ENCODE results near the gene GNG12. TPM values are rescaled to one million over a fixed set of nuclear protein-coding genes. Genes with fewer than 3 reads are reported as not detected.

GNG12 gene
- total RNA-seq, 1 experiment from 2014 or later, result 12.5 TPM

DNA sequence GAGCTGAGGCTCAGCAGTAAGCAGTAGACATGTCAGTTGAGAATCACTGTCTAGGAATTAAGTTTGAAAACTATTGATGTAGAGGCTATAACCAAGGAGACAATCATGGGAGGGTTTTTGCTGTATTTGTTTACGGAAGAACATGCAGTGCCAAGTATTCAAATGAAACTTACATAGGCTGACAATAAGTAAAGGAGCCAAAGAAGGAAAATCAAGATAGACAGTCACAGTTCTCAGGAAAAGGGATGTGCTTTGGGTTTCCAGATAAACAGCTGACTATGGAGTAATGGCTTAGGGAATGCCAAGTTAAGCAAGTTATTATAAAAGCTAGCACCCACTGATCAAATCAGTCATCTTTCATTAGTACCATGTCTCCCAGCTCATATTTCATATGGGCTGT lies 21.5 kb downstream of the GNG12 start:
- no TSS peak for BruUV-seq (replicated peaks)
- intact Hi-C loops (cut with micrococcal nuclease; ENCODE audit: unreplicated experiment), result no loop called here
- no peaks in the 10 kb centered on the region for H3K9me3 ChIP-seq
- H3K27me3 ChIP-seq (replicated peaks; ENCODE audit: control insufficient read depth, insufficient read depth, low read length), result no peaks in the 10 kb centered on the region
- H3K4me1 Mint-ChIP-seq (ENCODE audit: low read depth, unreplicated experiment), result no peaks in the 10 kb centered on the region
- H3K4me3 Mint-ChIP-seq (ENCODE audit: unreplicated experiment), result no peak overlapping the region
- H3K9me3 Mint-ChIP-seq (ENCODE audit: unreplicated experiment), result no peaks in the 10 kb centered on the region
- H3K36me3 ChIP-seq (ENCODE audit: control insufficient read depth, insufficient read depth, low read length), result no peaks in the 10 kb centered on the region
- no peak overlapping the region for H3K27ac Mint-ChIP-seq (ENCODE audit: unreplicated experiment)
- DNase-seq, result no peak
- no peak overlapping the region for H3K4me3 ChIP-seq (ENCODE audit: low read depth, low read length)
- H3K4me1 ChIP-seq, result no peaks in the 10 kb centered on the region
- POLR2A ChIA-PET, result no interaction called here
- H3K27me3 Mint-ChIP-seq (ENCODE audit: insufficient read depth, unreplicated experiment), result no peaks in the 10 kb centered on the region
- TF ChIP-seq, protein P1, sequence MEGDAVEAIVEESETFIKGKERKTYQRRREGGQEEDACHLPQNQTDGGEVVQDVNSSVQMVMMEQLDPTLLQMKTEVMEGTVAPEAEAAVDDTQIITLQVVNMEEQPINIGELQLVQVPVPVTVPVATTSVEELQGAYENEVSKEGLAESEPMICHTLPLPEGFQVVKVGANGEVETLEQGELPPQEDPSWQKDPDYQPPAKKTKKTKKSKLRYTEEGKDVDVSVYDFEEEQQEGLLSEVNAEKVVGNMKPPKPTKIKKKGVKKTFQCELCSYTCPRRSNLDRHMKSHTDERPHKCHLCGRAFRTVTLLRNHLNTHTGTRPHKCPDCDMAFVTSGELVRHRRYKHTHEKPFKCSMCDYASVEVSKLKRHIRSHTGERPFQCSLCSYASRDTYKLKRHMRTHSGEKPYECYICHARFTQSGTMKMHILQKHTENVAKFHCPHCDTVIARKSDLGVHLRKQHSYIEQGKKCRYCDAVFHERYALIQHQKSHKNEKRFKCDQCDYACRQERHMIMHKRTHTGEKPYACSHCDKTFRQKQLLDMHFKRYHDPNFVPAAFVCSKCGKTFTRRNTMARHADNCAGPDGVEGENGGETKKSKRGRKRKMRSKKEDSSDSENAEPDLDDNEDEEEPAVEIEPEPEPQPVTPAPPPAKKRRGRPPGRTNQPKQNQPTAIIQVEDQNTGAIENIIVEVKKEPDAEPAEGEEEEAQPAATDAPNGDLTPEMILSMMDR (IDR thresholded peaks at IDR 0.05; ENCODE audit: insufficient read depth in 1 of 2, low read depth in 1 of 2, low read length in 1 of 2, severe bottlenecking in 1 of 2, unreplicated experiment in 1 of 2), result no peak
- no peaks in the 10 kb centered on the region for H3K36me3 Mint-ChIP-seq (ENCODE audit: insufficient read depth, unreplicated experiment)
- CTCF ChIA-PET, result no interaction called here

DNA sequence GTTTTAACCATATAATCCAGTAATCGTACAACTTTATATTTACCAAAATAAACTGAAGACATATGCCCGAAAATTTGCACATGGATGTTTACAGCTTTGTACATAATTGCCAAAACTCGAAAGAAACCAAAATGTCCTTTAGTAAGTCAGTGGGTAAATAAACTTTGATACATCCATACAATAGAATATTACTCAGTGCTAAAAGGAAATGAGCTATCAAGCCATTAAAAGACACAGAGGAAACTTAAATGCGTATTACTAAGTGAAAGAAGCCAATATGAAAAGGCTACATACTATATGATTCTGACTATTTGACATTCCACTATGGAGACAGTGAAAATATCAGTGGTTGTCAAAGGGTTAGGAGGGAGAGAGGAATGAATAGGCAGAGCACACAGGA lies 23.4 kb downstream of the GNG12 start:
- CTCF ChIA-PET, result no interaction called here
- no peaks in the 10 kb centered on the region for H3K9me3 Mint-ChIP-seq (ENCODE audit: unreplicated experiment)
- H3K4me3 Mint-ChIP-seq (ENCODE audit: unreplicated experiment), result no peak overlapping the region
- no peaks in the 10 kb centered on the region for H3K27me3 Mint-ChIP-seq (ENCODE audit: insufficient read depth, unreplicated experiment)
- H3K36me3 Mint-ChIP-seq (ENCODE audit: insufficient read depth, unreplicated experiment), result no peaks in the 10 kb centered on the region
- Histone ChIP-seq H3K27me3 (replicated peaks; ENCODE audit: control insufficient read depth, insufficient read depth, low read length) (no peaks in the 10 kb centered on the region), H3K4me1 (no peaks in the 10 kb centered on the region), H3K4me3 (ENCODE audit: low read depth, low read length) (no peak overlapping the region), H3K9me3 (no peaks in the 10 kb centered on the region), H3K36me3 (ENCODE audit: control insufficient read depth, insufficient read depth, low read length) (no peaks in the 10 kb centered on the region)
- no peak overlapping the region for H3K27ac Mint-ChIP-seq (ENCODE audit: unreplicated experiment)
- intact Hi-C loops (cut with micrococcal nuclease; ENCODE audit: unreplicated experiment), result no loop called here
- TF ChIP-seq, protein P1 (IDR thresholded peaks at IDR 0.05; ENCODE audit: insufficient read depth in 1 of 2, low read depth in 1 of 2, low read length in 1 of 2, severe bottlenecking in 1 of 2, unreplicated experiment in 1 of 2), result no peak
- POLR2A ChIA-PET, result no interaction called here
- BruUV-seq (replicated peaks), result no TSS peak
- H3K4me1 Mint-ChIP-seq (ENCODE audit: low read depth, unreplicated experiment), result no peaks in the 10 kb centered on the region
- DNase-seq, result no peak

DNA sequence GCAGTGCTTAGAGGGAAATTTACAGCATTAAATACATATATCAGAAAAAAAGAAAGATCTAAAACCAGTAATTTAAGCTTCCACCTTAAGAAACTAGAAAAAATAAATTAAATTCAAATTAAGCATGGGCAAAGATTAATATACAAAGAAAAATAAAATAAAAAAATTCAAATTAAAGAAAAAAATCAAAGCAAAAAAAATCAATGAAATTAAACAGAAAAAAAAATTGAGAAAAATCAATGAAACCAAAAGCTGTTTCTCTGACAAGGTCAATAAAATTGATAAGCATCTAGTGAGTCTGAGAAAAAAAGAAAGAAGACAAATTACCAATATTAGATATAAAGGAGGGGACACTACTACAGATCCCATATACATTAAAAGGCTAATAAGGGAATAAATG lies 26.0 kb downstream of the GNG12 start:
- H3K9me3 ChIP-seq, result no peaks in the 10 kb centered on the region
- no TSS peak for BruUV-seq (replicated peaks)
- Mint-ChIP-seq H3K27me3 (ENCODE audit: insufficient read depth, unreplicated experiment) (no peaks in the 10 kb centered on the region), H3K9me3 (ENCODE audit: unreplicated experiment) (no peaks in the 10 kb centered on the region), H3K27ac (ENCODE audit: unreplicated experiment) (no peak overlapping the region), H3K36me3 (ENCODE audit: insufficient read depth, unreplicated experiment) (no peaks in the 10 kb centered on the region), H3K4me1 (ENCODE audit: low read depth, unreplicated experiment) (peaks cover 15% of the 10 kb centered on the region), H3K4me3 (ENCODE audit: unreplicated experiment) (no peak overlapping the region)
- CTCF ChIA-PET, result no interaction called here
- peaks cover 3% of the 10 kb centered on the region for H3K4me1 ChIP-seq
- no peaks in the 10 kb centered on the region for H3K36me3 ChIP-seq (ENCODE audit: control insufficient read depth, insufficient read depth, low read length)
- no peaks in the 10 kb centered on the region for H3K27me3 ChIP-seq (replicated peaks; ENCODE audit: control insufficient read depth, insufficient read depth, low read length)
- POLR2A ChIA-PET, result no interaction called here
- DNase-seq, result no peak
- H3K4me3 ChIP-seq (ENCODE audit: low read depth, low read length), result no peak overlapping the region
- intact Hi-C loops (cut with micrococcal nuclease; ENCODE audit: unreplicated experiment), result no loop called here
- TF ChIP-seq, protein P1 (IDR thresholded peaks at IDR 0.05; ENCODE audit: insufficient read depth in 1 of 2, low read depth in 1 of 2, low read length in 1 of 2, severe bottlenecking in 1 of 2, unreplicated experiment in 1 of 2), result no peak
